NCI-H446 treated with DMSO at 0.1 percent for 48 hours (cell line): ENCODE measurements around the gene LYRM2.

Source experiments
- DNase-seq: peaks from one replicate; lab custom pipeline; 2025; lab: John Stamatoyannopoulos, UW

Gene LYRM2

GRCh38 chr6:89555031-89555430 is 83.5 kb downstream of the LYRM2 start:
- no peak for DNase-seq

DNA sequence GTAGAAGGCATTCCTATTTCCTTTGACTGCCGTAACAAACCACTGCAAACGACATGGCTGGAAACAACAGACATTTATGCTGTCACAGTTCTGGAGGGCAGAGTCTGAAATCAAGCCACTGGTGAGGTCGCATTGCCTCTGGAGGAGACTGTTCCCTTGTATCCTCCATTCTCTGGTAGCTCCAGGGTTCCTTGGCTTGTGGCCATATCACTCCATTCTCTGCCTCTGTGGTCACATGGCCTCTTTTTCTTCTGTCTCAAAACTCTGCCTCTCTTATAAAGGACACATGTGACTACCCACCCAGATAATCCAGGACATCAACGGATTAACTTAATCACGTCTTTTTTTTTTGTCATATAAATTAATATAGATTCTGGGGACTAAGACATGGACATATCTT is 84.4 kb downstream of the LYRM2 start:
- DNase-seq: no peak

GRCh38 chr6:89553431-89553830 is 85.1 kb downstream of the LYRM2 start:
- no peak for DNase-seq

DNA sequence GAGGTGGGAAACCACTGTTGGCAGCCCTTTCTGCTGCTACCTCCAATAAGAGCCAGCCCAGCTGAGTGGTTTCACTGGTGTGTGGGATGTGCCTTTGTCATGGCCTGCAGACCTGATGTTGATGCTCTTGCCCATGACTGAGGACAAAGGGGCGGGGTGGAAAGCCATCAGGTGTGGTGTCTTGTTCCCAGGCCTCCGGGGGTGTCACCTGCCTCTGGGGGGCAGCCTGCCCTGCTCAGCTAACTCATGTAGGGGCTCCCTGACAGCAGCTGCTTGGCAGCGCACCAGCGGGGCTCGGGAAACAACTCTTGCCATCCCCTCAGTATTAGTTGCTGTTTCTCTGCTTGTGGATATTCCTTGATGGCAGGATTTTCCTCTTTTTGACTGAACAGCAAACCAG is 91.3 kb downstream of the LYRM2 start:
- no peak for DNase-seq

DNA sequence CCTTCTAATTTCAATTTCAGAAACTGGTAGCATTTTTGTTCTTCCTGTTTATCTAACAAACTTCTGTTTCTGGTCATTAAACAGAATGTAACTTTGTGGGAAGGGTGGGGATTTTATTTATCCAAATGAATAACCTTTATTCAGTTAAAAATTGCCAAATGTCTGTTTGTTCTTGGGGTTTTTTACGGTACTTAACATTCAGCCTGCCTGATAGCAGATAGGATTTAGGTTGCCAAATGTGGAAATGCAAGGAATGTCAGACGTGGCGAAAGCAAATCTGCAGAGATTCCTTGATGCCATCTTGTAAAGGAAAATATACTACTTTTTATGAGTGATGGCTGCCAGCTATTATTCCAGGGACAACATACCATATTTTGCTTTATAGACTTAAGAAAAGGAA is 95.7 kb downstream of the LYRM2 start:
- DNase-seq: no peak

DNA sequence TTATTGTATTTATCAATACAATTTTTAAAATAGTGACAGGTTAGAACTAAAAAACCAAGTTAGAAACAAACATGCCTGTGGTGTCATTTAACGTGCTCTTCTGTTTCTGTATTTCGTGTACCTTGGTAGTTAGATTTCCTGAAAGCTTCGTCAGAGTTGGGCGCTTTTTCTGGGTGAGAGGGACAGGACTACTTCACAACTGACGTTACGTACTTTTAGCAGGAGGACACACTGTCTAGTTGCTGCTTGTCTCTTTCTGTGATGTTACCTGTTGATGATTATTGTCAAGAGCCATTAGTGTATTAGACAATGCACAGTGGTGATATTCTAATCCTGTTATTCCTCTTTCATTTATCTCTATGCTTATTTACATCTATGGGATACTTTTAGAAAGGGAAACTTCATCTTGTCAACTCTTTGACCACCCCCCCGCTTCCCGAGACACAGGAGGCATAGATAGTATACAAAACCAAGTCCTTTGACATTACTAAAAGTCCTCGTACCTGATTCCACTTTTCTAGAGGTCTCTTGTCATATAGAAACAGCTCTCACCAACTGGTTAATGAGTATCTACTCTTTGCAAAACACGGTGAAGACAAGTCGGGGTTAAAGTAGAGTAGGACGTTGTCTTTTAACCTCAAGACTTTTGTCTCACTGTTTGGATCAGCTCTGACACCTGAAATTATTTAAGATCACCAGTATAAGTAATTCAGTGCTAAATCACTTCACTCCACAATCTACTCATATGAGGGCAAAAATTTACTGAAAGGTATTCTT is 96.3 kb downstream of the LYRM2 start:
- DNase-seq: no peak

DNA sequence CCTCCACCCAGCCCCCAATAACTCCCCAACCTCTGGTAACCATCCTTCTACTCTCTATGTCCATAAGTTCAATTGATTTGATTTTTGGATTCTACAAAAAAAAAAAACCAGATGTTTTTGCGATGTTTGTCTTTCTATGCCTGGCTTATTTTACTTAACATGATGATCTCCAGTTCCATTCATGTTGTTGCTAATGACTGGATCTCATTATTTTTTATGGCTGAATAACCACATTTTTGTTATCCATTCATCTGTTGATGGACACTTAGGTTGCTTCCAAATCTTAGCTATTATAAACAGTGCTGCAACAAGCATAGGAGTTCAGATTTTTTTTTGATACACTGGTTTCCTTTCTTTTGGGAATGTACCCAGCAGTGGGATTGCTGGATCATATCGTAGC is 98.8 kb downstream of the LYRM2 start:
- DNase-seq: peak; percentile 5

GRCh38 chr6:89536231-89536630 is 102.3 kb downstream of the LYRM2 start:
- no peak for DNase-seq

DNA sequence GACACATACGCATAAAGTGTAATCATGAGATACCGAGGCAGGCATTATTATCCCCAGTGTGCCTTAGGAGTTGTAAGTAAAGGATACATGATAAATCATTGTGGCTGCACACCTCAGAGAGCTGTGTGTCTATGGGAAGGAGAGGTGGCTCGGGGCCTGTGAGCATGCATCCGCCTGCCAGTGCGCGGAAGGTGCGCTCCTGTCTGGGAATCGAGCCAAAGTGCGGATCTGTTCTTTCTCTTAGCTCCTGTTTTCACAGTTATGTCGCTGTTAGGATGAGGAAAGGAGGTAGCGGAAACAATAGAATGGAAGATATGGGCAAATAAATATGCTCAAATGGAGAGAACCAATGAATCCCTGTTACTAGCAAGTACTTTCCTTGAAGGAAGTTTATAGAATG is 107.6 kb downstream of the LYRM2 start:
- DNase-seq: no peak

GRCh38 chr6:89528866-89529265 is 109.7 kb downstream of the LYRM2 start:
- DNase-seq: no peak

GRCh38 chr6:89527634-89528033 is 110.9 kb downstream of the LYRM2 start:
- no peak for DNase-seq

DNA sequence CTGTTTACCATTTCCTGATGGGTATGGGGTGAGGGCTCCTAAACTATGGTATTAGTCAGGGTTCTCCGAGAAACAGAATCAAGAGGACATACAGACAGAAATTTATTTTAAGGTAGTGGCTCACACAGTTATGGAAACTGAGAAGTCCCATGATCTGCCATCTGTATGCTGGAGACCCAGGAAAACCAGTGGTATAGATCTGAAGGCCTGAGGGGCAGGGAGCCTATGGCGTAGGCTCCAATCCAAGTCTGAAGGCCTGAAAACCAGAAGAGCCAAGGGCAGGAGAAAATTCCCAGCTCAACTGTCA is 112.0 kb downstream of the LYRM2 start:
- no peak for DNase-seq

DNA sequence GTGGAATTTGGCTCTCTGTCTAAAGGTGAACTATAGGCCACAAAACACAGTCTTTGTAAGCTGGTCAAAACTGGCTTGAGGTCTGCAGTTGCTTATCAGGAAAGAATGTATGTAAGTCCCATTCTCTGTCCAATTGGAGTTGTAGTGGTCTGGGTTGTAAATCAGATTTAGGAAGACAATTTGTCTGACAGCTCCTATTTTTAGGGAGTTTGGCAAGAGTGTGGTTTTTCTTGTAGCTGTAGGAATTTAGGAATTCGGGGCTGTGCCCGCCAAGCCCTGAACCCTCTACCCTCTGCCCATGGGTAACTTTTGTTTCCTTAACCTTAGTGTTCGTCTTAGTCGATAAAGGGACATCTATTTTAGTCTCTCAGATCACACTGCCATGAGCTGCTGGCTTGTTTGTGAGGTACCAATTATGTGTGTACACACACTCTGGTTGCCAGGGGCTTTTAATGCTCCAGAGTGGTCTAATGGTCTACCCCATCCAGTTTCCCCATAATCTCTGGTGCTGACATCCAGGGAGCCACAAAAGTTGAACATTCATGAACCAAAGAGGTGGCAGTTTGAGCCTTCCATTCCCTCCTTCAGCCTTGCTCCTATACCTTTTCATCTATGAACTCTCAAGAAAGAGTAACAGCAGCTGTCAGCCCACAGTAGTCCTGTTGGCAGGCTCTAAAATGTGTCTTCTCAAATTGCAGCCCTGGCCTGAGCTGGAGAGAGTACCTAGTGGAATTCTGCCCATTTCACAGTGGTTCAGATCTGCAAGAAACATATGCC is 112.6 kb downstream of the LYRM2 start:
- DNase-seq: peak; percentile 3

DNA sequence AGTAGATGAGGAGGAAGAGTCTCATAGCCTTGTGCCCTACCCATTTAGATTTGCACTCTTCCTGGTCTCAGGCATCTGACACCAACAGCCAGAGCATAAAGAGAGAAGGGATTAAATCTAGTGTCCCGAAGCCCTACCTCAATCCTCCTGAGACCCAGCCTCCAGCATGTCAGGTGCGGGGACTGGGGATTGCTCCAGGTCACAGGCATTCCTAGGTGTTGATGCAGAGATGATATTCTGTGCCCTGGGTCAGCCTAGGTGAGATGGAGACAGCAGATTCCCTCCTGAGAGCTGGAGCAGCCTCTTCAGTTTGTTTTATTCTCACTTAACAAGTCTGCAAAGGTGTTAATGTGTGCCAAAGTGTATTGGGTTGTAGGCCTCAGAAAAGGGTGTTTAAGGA is 115.8 kb downstream of the LYRM2 start:
- no peak for DNase-seq

GRCh38 chr6:89520736-89521135 is 117.8 kb downstream of the LYRM2 start:
- no peak for DNase-seq

GRCh38 chr6:89518352-89519055 is 120.0 kb downstream of the LYRM2 start:
- no peak for DNase-seq
